GM18873 (cell line): ENCODE results near the gene CCDC63.
"Not testable (repeated sequence)": the region's sequence is repeated elsewhere in the genome, so short reads cannot be mapped to it uniquely, and the experiment has no call there.

Experiments
- ATAC-seq: cut with Tn5 transposase; IDR thresholded peaks from one replicate; pipeline ENCODE4 v1.9.1; 2021; ENCODE audit warnings: mild to moderate bottlenecking, moderate library complexity, moderate number of reproducible peaks; ENCODE audit not compliant: unreplicated experiment, low FRiP score

The CCDC63 gene

GRCh38 chr12:110943373-110943772 is 96.6 kb downstream of the CCDC63 start:
- no peak for ATAC-seq

GRCh38 chr12:110948041-110948440 is 101.3 kb downstream of the CCDC63 start:
- ATAC-seq, result no peak

DNA sequence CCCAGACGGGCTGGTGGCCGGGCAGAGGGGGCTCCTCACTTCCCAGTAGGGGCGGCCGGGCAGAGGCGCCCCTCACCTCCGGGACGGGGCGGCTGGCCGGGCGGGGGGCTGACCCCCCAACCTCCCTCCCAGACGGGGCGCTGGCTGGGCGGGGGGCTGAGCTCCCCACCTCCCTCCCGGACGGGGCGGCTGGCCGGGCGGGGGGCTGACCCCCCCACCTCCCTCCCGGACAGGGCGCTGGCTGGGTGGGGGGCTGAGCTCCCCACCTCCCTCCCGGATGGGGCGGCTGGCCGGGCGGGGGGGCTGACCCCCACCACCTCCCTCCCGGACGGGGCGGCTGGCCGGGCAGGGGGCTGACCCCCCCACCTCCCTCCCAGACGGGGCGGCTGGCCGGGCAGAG is 103.7 kb downstream of the CCDC63 start:
- ATAC-seq, result not testable (repeated sequence)

GRCh38 chr12:110950867-110951266 is 104.1 kb downstream of the CCDC63 start:
- ATAC-seq, result not testable (repeated sequence)
